IPS-NIHi7 (cell line): Measurements from ENCODE around the gene ADAM10.
A peak's percentile ranks its signal among the peaks of the same experiment; 100 is the strongest.

Source experiments
- DNase-seq: peaks from one replicate; pipeline ENCODE4 v3.0.0; 2012; ENCODE audit warnings: mixed read lengths; ENCODE audit errors: extremely low spot score

The ADAM10 gene

GRCh38 chr15:58758141-58758540 is 8.6 kb upstream of the ADAM10 start:
- DNase-seq, result no peak

GRCh38 chr15:58755956-58756355 is 6.4 kb upstream of the ADAM10 start:
- no peak for DNase-seq

- no peak for DNase-seq
These were observed 5.8 kb upstream of the ADAM10 start for GRCh38 chr15:58755350-58755749.

GRCh38 chr15:58752716-58753115 is 3.2 kb upstream of the ADAM10 start:
- DNase-seq, result no peak

- peak; percentile 43 for DNase-seq
These were observed 515 bp downstream of the ADAM10 start for GRCh38 chr15:58748852-58749531.

- DNase-seq, result no peak
These were observed 1.3 kb downstream of the ADAM10 start for GRCh38 chr15:58748040-58748851.

- no peak for DNase-seq
These were observed 3.3 kb downstream of the ADAM10 start for GRCh38 chr15:58746174-58746573.

GRCh38 chr15:58742819-58743502 is 6.5 kb downstream of the ADAM10 start:
- no peak for DNase-seq

- no peak for DNase-seq
These were observed 7.3 kb downstream of the ADAM10 start for GRCh38 chr15:58742022-58742813.

GRCh38 chr15:58741032-58741431 is 8.5 kb downstream of the ADAM10 start:
- DNase-seq, result no peak

- no peak for DNase-seq
These were observed 9.1 kb downstream of the ADAM10 start for GRCh38 chr15:58740436-58740835.

- no peak for DNase-seq
These were observed 11.3 kb downstream of the ADAM10 start for GRCh38 chr15:58738046-58738707.

GRCh38 chr15:58737298-58737697 is 12.2 kb downstream of the ADAM10 start:
- DNase-seq, result no peak

- no peak for DNase-seq
These were observed 13.4 kb downstream of the ADAM10 start for GRCh38 chr15:58736018-58736643.

- no peak for DNase-seq
These were observed 14.6 kb downstream of the ADAM10 start for GRCh38 chr15:58734859-58735258.

- DNase-seq, result no peak
These were observed 16.7 kb downstream of the ADAM10 start for GRCh38 chr15:58732625-58733363.

- DNase-seq, result peak; percentile 15
These were observed 17.6 kb downstream of the ADAM10 start for GRCh38 chr15:58731756-58732535.

- DNase-seq, result no peak
These were observed 22.6 kb downstream of the ADAM10 start for GRCh38 chr15:58726867-58727266.

GRCh38 chr15:58724466-58724865 is 25.0 kb downstream of the ADAM10 start:
- peak; percentile 8 for DNase-seq
